ENCODE results near the gene MOB4. TPM values are rescaled to one million over a fixed set of nuclear protein-coding genes. Genes with fewer than 3 reads are reported as not detected.
A peak's percentile ranks its signal among the peaks of the same experiment; 100 is the strongest.

MOB4 gene
- polyA plus RNA-seq, 1 donor from 2014 or later = 81.5 TPM

GRCh38 chr2:197513915-197514314 is 2.0 kb upstream of the MOB4 start:
- H3K27me3 ChIP-seq (ENCODE audit: insufficient read depth, low read depth, low read length) = no peaks in the 10 kb centered on the region
- H4K20me1 ChIP-seq (ENCODE audit: insufficient read depth) = no peaks in the 10 kb centered on the region
- no peak overlapping the region for H3K27ac ChIP-seq (ENCODE audit: low read length)

GRCh38 chr2:197514754-197515153 is 1.1 kb upstream of the MOB4 start:
- H2AFZ ChIP-seq (ENCODE audit: low read depth, low read length) = no peak overlapping the region
- H3K79me2 ChIP-seq (replicated peaks; ENCODE audit: insufficient read depth, low read length) = peaks cover 35% of the 10 kb centered on the region
- H3K27me3 ChIP-seq (ENCODE audit: insufficient read depth, low read depth, low read length) = no peaks in the 10 kb centered on the region
- H3K36me3 ChIP-seq (ENCODE audit: insufficient read depth, low read length) = no peaks in the 10 kb centered on the region
- H3K27ac ChIP-seq (ENCODE audit: low read length) = peak overlapping the region; percentile 92
- H3K9ac ChIP-seq (ENCODE audit: low read length) = peak overlapping the region; percentile 98
- peaks cover 3% of the 10 kb centered on the region for H3F3A ChIP-seq (ENCODE audit: insufficient read depth, low read length, poor library complexity, severe bottlenecking)
- no peaks in the 10 kb centered on the region for H3K9me3 ChIP-seq (ENCODE audit: low read length)
- peak overlapping the region; percentile 95 for H3K4me2 ChIP-seq (ENCODE audit: low read length)
- no peaks in the 10 kb centered on the region for H3K9me2 ChIP-seq (ENCODE audit: insufficient read depth, low read length)
- no peaks in the 10 kb centered on the region for H4K20me1 ChIP-seq (ENCODE audit: insufficient read depth)
- peak overlapping the region; percentile 99 for H3K4me3 ChIP-seq (ENCODE audit: low read length)
- TF ChIP-seq EZH2 (IDR thresholded peaks at IDR 0.05; ENCODE audit: borderline replicate concordance, insufficient read depth, low read length, poor library complexity, severe bottlenecking) (no peak), MXI1 (conservative IDR thresholded peaks at IDR 0.05; ENCODE audit: poor library complexity, severe bottlenecking) (no peak), TAF1 (IDR thresholded peaks at IDR 0.05; ENCODE audit: low read depth) (no peak), CTCF (IDR thresholded peaks at IDR 0.05; ENCODE audit: poor library complexity, severe bottlenecking) (no peak), SMC3 (conservative IDR thresholded peaks at IDR 0.05; ENCODE audit: poor library complexity) (no peak), RAD21 (conservative IDR thresholded peaks at IDR 0.05) (no peak), EP300 (conservative IDR thresholded peaks at IDR 0.05; ENCODE audit: poor library complexity, severe bottlenecking) (no peak)

More at GRCh38 chr2:197513915-197514314, 2.0 kb upstream of the MOB4 start:
- Histone ChIP-seq H3K9ac (ENCODE audit: low read length) (no peak overlapping the region), H3K4me3 (ENCODE audit: low read length) (no peak overlapping the region), H3K36me3 (ENCODE audit: insufficient read depth, low read length) (no peaks in the 10 kb centered on the region), H3K4me2 (ENCODE audit: low read length) (no peak overlapping the region), H3K79me2 (replicated peaks; ENCODE audit: insufficient read depth, low read length) (peaks cover 27% of the 10 kb centered on the region), H3F3A (ENCODE audit: insufficient read depth, low read length, poor library complexity, severe bottlenecking) (peaks cover 3% of the 10 kb centered on the region), H3K9me2 (ENCODE audit: insufficient read depth, low read length) (no peaks in the 10 kb centered on the region), H3K9me3 (ENCODE audit: low read length) (no peaks in the 10 kb centered on the region), H2AFZ (ENCODE audit: low read depth, low read length) (no peak overlapping the region)
- TF ChIP-seq MXI1 (conservative IDR thresholded peaks at IDR 0.05; ENCODE audit: poor library complexity, severe bottlenecking) (no peak), CTCF (IDR thresholded peaks at IDR 0.05; ENCODE audit: poor library complexity, severe bottlenecking) (no peak), EP300 (conservative IDR thresholded peaks at IDR 0.05; ENCODE audit: poor library complexity, severe bottlenecking) (no peak), SMC3 (conservative IDR thresholded peaks at IDR 0.05; ENCODE audit: poor library complexity) (no peak), TAF1 (IDR thresholded peaks at IDR 0.05; ENCODE audit: low read depth) (no peak), RAD21 (conservative IDR thresholded peaks at IDR 0.05) (no peak), EZH2 (IDR thresholded peaks at IDR 0.05; ENCODE audit: borderline replicate concordance, insufficient read depth, low read length, poor library complexity, severe bottlenecking) (no peak), REST (IDR thresholded peaks at IDR 0.05; ENCODE audit: borderline replicate concordance) (no peak), POLR2AphosphoS5 (IDR thresholded peaks at IDR 0.05) (no peak)
